ES-I3 (cell line): ENCODE data around the gene POLG.
A peak's percentile ranks its signal among the peaks of the same experiment; 100 is the strongest.

ENCODE experiments used
- H3K36me3 ChIP-seq: 2 replicates; pipeline ENCODE4 v1.6.1; 2013; ENCODE audit warnings: mild to moderate bottlenecking, low read length, control low read depth, moderate library complexity; ENCODE audit not compliant: insufficient read depth
- H3K4me1 ChIP-seq: 2 replicates; pipeline ENCODE4 v1.6.1; 2013; ENCODE audit warnings: mild to moderate bottlenecking, control low read depth, low read length; ENCODE audit not compliant: insufficient read depth
- H3K9ac ChIP-seq: 2 replicates; pipeline ENCODE4 v1.6.1; 2013; ENCODE audit warnings: low read depth, mild to moderate bottlenecking, low read length, moderate library complexity
- H3K9me3 ChIP-seq: 2 replicates; pipeline ENCODE4 v1.6.1; 2013; ENCODE audit warnings: mild to moderate bottlenecking, low read length, moderate library complexity; ENCODE audit not compliant: control insufficient read depth, insufficient read depth

Gene POLG

GRCh38 chr15:89374086-89374981 is 39.7 kb upstream of the POLG start:
- H3K9ac ChIP-seq, result no peak overlapping the region
- no peaks in the 10 kb centered on the region for H3K36me3 ChIP-seq
- H3K4me1 ChIP-seq, result peaks cover 8% of the 10 kb centered on the region
- H3K9me3 ChIP-seq, result no peaks in the 10 kb centered on the region

GRCh38 chr15:89372069-89372935 is 37.7 kb upstream of the POLG start:
- peaks cover 9% of the 10 kb centered on the region for H3K4me1 ChIP-seq
- H3K36me3 ChIP-seq, result no peaks in the 10 kb centered on the region
- H3K9me3 ChIP-seq, result no peaks in the 10 kb centered on the region
- no peak overlapping the region for H3K9ac ChIP-seq

- H3K36me3 ChIP-seq, result no peaks in the 10 kb centered on the region
- peaks cover 13% of the 10 kb centered on the region for H3K4me1 ChIP-seq
- H3K9ac ChIP-seq, result peak overlapping the region; percentile 25; the same call in 1 of the 2 replicates
- H3K9me3 ChIP-seq, result no peaks in the 10 kb centered on the region
Observed at GRCh38 chr15:89371228-89372044, 36.8 kb upstream of the POLG start.

DNA sequence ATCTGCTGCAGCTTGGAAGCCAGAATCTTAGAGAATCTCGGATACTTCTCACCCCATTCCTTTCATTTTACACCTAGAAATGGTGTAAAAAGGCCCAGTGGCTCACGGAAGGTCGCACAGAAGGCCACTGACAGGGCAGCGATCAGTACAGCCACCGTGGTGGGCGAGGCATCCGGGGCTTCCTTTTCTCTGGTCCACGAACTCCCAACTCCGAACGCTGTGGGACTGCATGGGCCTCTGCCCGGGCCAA is 36.3 kb upstream of the POLG start:
- no peaks in the 10 kb centered on the region for H3K36me3 ChIP-seq
- H3K9me3 ChIP-seq, result no peaks in the 10 kb centered on the region
- peak overlapping the region; percentile 25; the same call in 1 of the 2 replicates for H3K9ac ChIP-seq
- peaks cover 13% of the 10 kb centered on the region for H3K4me1 ChIP-seq

DNA sequence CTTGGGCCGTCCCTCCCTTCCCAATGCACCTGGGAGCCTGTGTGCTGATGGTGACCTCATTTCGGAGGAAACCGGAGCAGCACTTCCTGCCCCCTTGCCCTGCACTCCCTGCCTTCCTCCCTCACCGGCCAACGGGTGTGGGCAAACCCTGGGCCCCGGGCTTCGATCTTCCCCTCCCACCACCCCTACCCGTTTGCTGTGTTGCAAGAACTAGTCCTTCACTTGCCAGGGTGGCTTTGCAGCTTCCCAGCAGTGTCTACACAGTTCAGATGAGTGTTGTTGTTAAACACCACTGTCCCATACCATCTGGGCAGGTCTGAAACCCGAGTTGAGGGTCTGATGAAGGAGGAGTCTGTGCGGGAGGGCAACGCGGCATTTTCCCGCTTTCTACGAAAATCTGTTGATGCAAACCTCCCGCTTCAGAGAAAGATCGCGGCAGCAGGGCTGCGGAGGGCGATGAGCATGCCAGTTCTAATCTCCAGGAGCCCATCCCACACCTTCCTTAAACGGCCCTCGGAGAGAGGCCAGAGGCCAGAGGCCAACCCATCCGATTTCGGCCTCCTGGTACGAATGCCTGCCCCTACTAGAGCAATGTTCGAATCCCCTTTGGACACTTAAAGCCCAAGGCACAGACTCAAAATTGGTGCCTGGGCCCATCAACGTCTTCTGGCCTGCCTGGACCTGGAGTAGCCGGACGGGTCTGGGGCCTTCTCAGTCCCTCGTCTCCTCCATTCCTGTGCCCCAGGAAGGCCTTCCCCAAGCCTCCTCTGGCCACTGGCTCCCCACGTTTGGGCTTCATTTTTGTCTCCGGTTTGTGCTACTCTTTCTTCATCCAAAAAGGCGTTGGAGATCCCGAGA is 35.7 kb upstream of the POLG start:
- H3K36me3 ChIP-seq, result no peaks in the 10 kb centered on the region

DNA sequence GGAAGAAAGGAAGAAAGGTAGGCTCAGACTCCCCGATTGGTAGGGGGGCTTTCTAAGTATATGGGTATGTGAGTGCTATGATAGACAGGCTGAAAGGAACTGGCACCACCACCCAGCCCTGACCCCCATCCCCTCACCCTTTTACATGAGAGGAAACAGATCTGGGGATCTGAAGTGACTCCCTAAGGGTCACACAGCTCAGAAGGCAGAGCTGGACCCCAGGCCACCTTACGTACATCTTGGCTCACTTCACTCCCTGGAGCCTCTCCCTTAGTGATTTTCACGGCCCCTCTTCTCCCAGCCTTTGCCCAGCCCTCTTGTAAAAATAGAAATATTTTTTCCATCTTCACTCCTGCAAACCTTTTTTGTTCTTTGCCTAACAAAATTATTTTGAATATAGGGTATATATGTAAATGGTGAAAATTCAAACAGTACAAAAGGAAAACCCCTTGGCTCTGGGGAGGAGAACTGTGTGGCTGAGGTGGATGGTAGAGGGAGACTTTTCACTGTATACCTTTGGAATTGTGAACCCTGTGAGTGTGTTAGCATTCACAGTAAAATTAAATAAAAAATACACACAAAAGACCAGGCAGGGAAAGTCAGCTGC is 34.8 kb upstream of the POLG start:
- Histone ChIP-seq H3K4me1 (peaks cover 13% of the 10 kb centered on the region), H3K36me3 (no peaks in the 10 kb centered on the region), H3K9ac (peak overlapping the region; percentile 24; the same call in 1 of the 2 replicates)

More for the DNA sequence above, 35.7 kb upstream of the POLG start:
- Histone ChIP-seq H3K9ac (peak overlapping the region; percentile 24; the same call in 1 of the 2 replicates), H3K4me1 (peaks cover 13% of the 10 kb centered on the region), H3K9me3 (no peaks in the 10 kb centered on the region; the same call in 1 of the 2 replicates)

DNA sequence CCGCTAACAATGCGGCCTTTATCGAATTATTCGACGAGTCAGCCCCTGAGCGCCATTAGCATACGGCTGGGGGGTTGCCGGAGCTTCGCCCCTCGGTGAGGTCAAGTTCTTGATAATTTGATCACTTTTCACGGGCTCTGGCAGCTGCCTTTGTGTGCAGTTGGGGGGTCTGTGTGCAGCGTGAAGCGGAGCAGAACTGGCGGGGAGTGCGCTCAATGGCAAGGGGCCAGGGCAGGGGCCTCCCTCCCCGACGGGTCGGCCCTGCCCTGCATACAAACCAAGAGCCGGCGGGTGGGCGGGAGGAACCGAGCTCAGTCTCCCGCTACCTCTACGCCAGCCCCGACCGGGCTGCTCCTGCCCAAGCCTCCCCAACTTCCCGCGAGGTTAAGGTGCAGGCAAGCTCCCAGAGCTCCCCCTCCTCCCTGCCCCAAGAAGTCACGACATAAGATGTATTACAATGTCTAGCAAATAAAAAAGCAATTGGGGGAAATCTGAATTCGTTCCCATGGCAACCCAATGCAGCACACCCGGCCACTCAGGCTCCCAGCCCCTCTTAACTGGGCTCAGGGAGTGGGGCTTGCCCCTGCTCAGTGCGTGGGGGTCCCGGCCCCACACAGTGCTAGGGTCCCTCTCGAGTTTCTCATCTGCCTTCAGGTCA is 34.1 kb upstream of the POLG start:
- no peak overlapping the region for H3K9ac ChIP-seq
- peaks cover 13% of the 10 kb centered on the region for H3K4me1 ChIP-seq
- no peaks in the 10 kb centered on the region; the same call in 1 of the 2 replicates for H3K9me3 ChIP-seq
- no peaks in the 10 kb centered on the region for H3K36me3 ChIP-seq

More for the DNA sequence above, 34.8 kb upstream of the POLG start:
- no peaks in the 10 kb centered on the region; the same call in 1 of the 2 replicates for H3K9me3 ChIP-seq

GRCh38 chr15:89367485-89368451 is 33.1 kb upstream of the POLG start:
- Histone ChIP-seq H3K4me1 (peaks cover 13% of the 10 kb centered on the region), H3K36me3 (no peaks in the 10 kb centered on the region), H3K9me3 (no peaks in the 10 kb centered on the region; the same call in 1 of the 2 replicates), H3K9ac (peak overlapping the region; percentile 33; the same call in 1 of the 2 replicates)

DNA sequence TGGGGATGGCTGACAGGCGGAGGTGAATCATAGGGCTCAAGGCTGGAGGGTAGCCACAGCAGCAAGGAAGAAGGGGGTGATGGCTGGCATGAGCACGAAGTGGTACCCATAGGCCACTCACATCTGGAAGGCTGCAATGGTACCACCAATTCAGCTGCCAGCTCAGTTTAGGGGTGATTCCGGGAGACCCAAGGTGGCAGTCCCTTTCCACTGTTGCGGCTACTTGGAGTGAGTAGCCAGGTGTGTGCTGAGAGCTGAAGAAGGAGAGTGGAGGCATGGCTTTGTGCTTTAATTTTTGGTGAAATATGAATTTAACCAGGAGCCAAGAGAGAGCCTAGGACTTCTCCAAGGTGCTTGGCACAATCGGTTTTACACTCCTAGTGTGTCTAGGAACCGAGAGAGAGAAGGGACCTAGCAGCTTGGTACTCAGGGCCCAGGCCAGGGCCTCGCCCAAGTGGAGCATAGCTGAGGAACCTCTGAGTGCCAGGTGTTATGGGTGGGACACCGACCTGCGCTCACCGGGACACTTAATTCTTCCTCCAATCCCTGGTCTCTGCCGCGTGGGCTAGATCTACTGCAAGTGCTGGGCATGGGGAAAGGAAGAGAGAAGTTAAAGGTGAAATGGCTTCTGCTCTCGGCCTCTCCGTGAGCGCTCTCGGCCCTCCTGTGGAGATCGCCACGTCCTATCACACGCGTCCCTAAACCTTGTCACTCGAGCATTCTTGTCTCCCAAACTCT is 32.2 kb upstream of the POLG start:
- Histone ChIP-seq H3K36me3 (no peaks in the 10 kb centered on the region), H3K9me3 (no peaks in the 10 kb centered on the region; the same call in 1 of the 2 replicates), H3K4me1 (peaks cover 13% of the 10 kb centered on the region), H3K9ac (no peak overlapping the region)

- peaks cover 13% of the 10 kb centered on the region for H3K4me1 ChIP-seq
- H3K9me3 ChIP-seq, result no peaks in the 10 kb centered on the region; the same call in 1 of the 2 replicates
- H3K9ac ChIP-seq, result no peak overlapping the region
- H3K36me3 ChIP-seq, result no peaks in the 10 kb centered on the region
Observed at GRCh38 chr15:89365462-89366065, 30.9 kb upstream of the POLG start.
